Epithelial cell of alveolus of lung (primary cell): ENCODE measurements around the gene TCP11. TPM values are rescaled to one million over a fixed set of nuclear protein-coding genes. Genes with fewer than 3 reads are reported as not detected.

Experiments used
- total RNA-seq: library from RNA; depleted of rRNA; stranded (reverse); fragments of >200 nt; gene quantifications from 2 replicates; pipeline ENCODE4 v1.2.1, GENCODE V29; 2015

TCP11 gene
- not detected in 2 replicates for total RNA-seq

DNA sequence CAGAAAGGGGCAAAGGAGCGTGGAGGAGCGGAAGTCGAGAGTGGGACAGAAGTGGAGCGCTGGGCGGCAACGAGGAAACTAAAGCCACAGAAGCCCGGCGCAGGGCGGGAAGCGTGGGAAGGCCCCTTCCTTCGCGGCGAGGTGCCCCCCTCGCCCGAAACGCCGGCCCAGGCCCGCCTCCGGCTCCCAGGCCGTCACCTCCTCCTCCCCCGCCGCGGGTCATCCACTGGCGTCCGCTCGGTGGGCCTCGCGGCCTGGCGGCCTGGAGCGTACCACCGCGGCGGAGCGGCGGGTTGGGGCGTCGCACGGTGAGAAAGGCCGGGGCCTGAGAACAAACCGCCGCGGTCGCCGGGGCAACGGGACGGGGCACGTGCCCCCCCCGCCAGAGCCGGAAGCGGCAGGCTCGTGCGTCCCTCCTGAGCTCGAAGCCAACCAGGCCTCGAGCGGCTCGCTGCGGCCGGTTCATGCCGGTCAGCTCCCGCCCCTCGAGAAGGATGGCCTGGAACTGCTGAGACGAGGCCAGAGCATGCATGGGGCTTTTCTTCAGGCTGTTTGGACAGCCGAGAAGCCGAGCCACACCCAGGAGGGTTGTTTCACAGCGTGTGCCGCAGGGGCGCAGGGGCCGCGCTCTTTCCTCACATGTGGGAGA, at the start of gene TCP11:
Gene TCP11 (minus strand): TSS at position 333 of the 649 bp plus-strand sequence. CDS start 469 bp downstream, outside the sequence.

Other genes starting within 250 kb of the TCP11 start
- 0.16 and 0.26 TPM in 2 replicates for gene SCUBE3, start 72.6 kb upstream of the TCP11 start, total RNA-seq
- gene ZNF76, start 118.4 kb upstream of the TCP11 start, total RNA-seq, result 7.2 and 17.5 TPM in 2 replicates
- gene DEF6, start 156.5 kb upstream of the TCP11 start, total RNA-seq, result 2.5 and 2.7 TPM in 2 replicates
- gene PPARD, start 201.2 kb upstream of the TCP11 start, total RNA-seq, result 17.3 and 21.2 TPM in 2 replicates